ENCODE measurements around the gene MED31. TPM values are rescaled to one million over a fixed set of nuclear protein-coding genes. Genes with fewer than 3 reads are reported as not detected.
A peak's percentile ranks its signal among the peaks of the same experiment; 100 is the strongest.
"Not testable (repeated sequence)": the region's sequence is repeated elsewhere in the genome, so short reads cannot be mapped to it uniquely, and the experiment has no call there.

The MED31 gene
- total RNA-seq, 1 donor from 2014 or later, result 12.9 TPM

GRCh38 chr17:6695565-6695964 lies 44.2 kb upstream of the MED31 start:
- H3K27ac Mint-ChIP-seq (ENCODE audit: unreplicated experiment), result no peak overlapping the region
- peak; percentile 64 for DNase-seq (ENCODE audit: low spot score)
- H3K4me3 Mint-ChIP-seq (ENCODE audit: unreplicated experiment), result no peak overlapping the region
- H3K4me1 Mint-ChIP-seq (ENCODE audit: low read depth), result no peaks in the 10 kb centered on the region
- TF ChIP-seq CTCF (IDR thresholded peaks at IDR 0.05), result no peak
- peaks cover 21% of the 10 kb centered on the region for H3K27me3 Mint-ChIP-seq (ENCODE audit: low read depth)
- H3K9me3 Mint-ChIP-seq (ENCODE audit: low read depth), result no peaks in the 10 kb centered on the region
- peaks cover 1% of the 10 kb centered on the region for H3K36me3 Mint-ChIP-seq (ENCODE audit: low read depth)

DNA sequence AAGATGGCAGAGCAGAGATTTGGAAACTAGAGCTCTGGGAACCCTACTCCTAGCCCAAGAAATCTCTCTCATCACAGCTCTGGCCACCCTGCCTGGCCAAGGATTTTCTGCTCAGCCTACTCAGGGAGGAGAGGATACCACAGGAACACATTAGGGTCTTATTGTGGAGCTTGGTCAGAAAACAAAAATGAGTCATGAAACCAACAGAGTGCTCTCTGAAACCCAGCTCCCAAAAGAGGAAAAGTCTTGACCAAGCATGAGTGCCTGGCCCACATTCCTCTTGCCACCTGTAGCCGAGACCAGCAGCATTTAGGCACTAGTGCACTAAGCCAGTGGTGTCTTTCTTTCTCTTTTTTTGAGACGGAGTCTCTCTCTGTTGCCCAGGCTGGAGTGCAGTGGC lies 43.6 kb upstream of the MED31 start:
- no peak for TF ChIP-seq CTCF (IDR thresholded peaks at IDR 0.05)
- Mint-ChIP-seq H3K27ac (ENCODE audit: unreplicated experiment) (no peak overlapping the region), H3K4me3 (ENCODE audit: unreplicated experiment) (no peak overlapping the region), H3K36me3 (ENCODE audit: low read depth) (peaks cover 1% of the 10 kb centered on the region), H3K4me1 (ENCODE audit: low read depth) (no peaks in the 10 kb centered on the region), H3K27me3 (ENCODE audit: low read depth) (peaks cover 23% of the 10 kb centered on the region), H3K9me3 (ENCODE audit: low read depth) (no peaks in the 10 kb centered on the region)
- peak; percentile 12 for DNase-seq (ENCODE audit: low spot score)

- not testable (repeated sequence) for H3K9me3 Mint-ChIP-seq (ENCODE audit: low read depth); H3K4me1 Mint-ChIP-seq (ENCODE audit: low read depth); H3K27ac Mint-ChIP-seq (ENCODE audit: unreplicated experiment); H3K4me3 Mint-ChIP-seq (ENCODE audit: unreplicated experiment); H3K36me3 Mint-ChIP-seq (ENCODE audit: low read depth); DNase-seq (ENCODE audit: low spot score)
- peaks cover 34% of the 10 kb centered on the region for H3K27me3 Mint-ChIP-seq (ENCODE audit: low read depth)
Measured at GRCh38 chr17:6691958-6692357, 40.6 kb upstream of the MED31 start.

DNA sequence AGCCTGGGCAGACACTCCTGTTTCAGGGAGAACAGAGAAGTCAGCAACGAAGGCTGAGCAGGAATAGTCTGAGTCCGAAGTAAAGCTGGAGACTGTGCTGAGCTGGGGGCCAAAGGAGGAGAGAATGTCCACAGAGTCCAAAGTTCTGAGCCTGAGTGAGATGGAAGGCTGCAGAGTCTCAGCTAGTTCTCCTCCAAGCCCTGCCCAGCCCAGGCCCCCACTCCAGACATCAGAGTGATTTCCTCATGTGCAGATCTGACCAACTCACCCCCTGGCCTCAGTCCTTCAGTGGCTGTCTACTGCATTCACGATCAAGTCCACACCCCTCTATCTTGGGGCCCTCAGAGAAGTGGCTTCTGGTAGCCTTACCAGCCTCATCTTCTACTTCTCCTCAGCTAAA lies 40.1 kb upstream of the MED31 start:
- H3K27me3 Mint-ChIP-seq (ENCODE audit: low read depth), result peaks cover 38% of the 10 kb centered on the region
- TF ChIP-seq CTCF (IDR thresholded peaks at IDR 0.05), result no peak

GRCh38 chr17:6690641-6691040 lies 39.2 kb upstream of the MED31 start:
- peaks cover 38% of the 10 kb centered on the region for H3K27me3 Mint-ChIP-seq (ENCODE audit: low read depth)

More for the DNA sequence above, 40.1 kb upstream of the MED31 start:
- Mint-ChIP-seq H3K4me3 (ENCODE audit: unreplicated experiment) (no peak overlapping the region), H3K27ac (ENCODE audit: unreplicated experiment) (no peak overlapping the region), H3K36me3 (ENCODE audit: low read depth) (peaks cover 1% of the 10 kb centered on the region), H3K9me3 (ENCODE audit: low read depth) (no peaks in the 10 kb centered on the region), H3K4me1 (ENCODE audit: low read depth) (no peaks in the 10 kb centered on the region)
- peak; percentile 33 for DNase-seq (ENCODE audit: low spot score)

More at GRCh38 chr17:6690641-6691040, 39.2 kb upstream of the MED31 start:
- Mint-ChIP-seq H3K27ac (ENCODE audit: unreplicated experiment) (no peak overlapping the region), H3K4me1 (ENCODE audit: low read depth) (no peaks in the 10 kb centered on the region), H3K4me3 (ENCODE audit: unreplicated experiment) (no peak overlapping the region), H3K36me3 (ENCODE audit: low read depth) (peaks cover 1% of the 10 kb centered on the region), H3K9me3 (ENCODE audit: low read depth) (no peaks in the 10 kb centered on the region)
- DNase-seq (ENCODE audit: low spot score), result peak; percentile 69
- TF ChIP-seq CTCF (IDR thresholded peaks at IDR 0.05), result no peak

Data from chondrocyte (in vitro differentiated cells).